Keratinocyte (primary cell): Measurements from ENCODE around the gene TRPM2.

Experiments
- EZH2 ChIP-seq: IDR thresholded peaks from one replicate; pipeline ENCODE4 v1.6.1; 2012; ENCODE audit warnings: inconsistent platforms, mild to moderate bottlenecking, low read length, moderate library complexity
- TF ChIP-seq, protein P1 (sequence below), 3 experiments: IDR thresholded peaks in 1 of 3; conservative IDR thresholded peaks in 1 of 3; optimal IDR thresholded peaks in 1 of 3; 2 replicates in 2 of 3; 3 replicates in 1 of 3; pipeline versions ENCODE3 to v1.5.1; 2011; ENCODE audit warnings: low read length in 3 of 3, mild to moderate bottlenecking in 3 of 3, moderate library complexity in 2 of 3, control low read depth in 1 of 3, inconsistent platforms in 1 of 3; ENCODE audit not compliant: insufficient read depth in 2 of 3; ENCODE audit errors: extremely low read depth in 1 of 3

DNA sequence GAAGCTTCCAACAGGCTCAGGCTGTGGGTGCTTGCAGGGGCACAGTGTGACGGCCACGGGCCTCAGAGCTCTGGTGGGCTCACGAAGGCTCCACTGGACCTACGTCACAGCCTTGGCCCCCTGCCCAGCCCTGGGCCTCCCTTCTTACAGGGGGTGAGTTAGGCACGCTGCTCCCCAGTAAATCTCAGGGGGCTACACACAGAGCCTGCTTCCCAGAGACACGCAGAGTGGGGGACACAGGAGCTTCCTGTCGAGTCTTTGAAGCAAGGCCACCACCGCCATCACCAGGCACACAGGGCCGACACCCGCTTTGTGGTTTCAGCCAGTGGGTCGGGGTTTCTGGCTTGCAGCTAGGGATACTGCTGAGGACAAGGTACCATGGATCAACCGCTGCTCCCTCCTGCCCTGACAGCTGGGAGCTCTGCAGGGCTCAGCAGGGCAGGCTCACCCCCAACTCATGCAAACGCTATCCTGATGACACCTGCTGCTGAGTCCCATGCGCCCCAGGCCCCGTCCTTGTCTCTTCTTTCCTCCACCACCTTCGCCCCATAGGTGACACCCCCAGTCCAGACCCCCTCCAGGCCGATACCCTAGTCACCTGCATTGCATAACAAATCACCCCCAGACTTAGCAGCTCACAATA lies 8.8 kb upstream of the TRPM2 start:
- TF ChIP-seq, protein P1, sequence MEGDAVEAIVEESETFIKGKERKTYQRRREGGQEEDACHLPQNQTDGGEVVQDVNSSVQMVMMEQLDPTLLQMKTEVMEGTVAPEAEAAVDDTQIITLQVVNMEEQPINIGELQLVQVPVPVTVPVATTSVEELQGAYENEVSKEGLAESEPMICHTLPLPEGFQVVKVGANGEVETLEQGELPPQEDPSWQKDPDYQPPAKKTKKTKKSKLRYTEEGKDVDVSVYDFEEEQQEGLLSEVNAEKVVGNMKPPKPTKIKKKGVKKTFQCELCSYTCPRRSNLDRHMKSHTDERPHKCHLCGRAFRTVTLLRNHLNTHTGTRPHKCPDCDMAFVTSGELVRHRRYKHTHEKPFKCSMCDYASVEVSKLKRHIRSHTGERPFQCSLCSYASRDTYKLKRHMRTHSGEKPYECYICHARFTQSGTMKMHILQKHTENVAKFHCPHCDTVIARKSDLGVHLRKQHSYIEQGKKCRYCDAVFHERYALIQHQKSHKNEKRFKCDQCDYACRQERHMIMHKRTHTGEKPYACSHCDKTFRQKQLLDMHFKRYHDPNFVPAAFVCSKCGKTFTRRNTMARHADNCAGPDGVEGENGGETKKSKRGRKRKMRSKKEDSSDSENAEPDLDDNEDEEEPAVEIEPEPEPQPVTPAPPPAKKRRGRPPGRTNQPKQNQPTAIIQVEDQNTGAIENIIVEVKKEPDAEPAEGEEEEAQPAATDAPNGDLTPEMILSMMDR (optimal IDR thresholded peaks at IDR 0.05 in 1 of 3, IDR thresholded peaks at IDR 0.05 in 1 of 3, conservative IDR thresholded peaks at IDR 0.05 in 1 of 3; ENCODE audit: extremely low read depth in 1 of 3, insufficient read depth in 2 of 3, low read length in 3 of 3) = no peak
- no peak for TF ChIP-seq EZH2
